Activated CD8-positive, alpha-beta memory T cell treated with anti-CD3 and anti-CD28 coated beads, Interleukin-2, amount 50 U/mL, for 4 hours (primary cell): ENCODE data around the gene SGIP1.
"Not testable (repeated sequence)": the region's sequence is repeated elsewhere in the genome, so short reads cannot be mapped to it uniquely, and the experiment has no call there.

Source experiments
- DNase-seq: peaks from one replicate; pipeline ENCODE4 v3.0.0-alpha.2; 2020

Gene SGIP1

GRCh38 chr1:66734531-66734930, 200.6 kb downstream of the SGIP1 start:
- DNase-seq = not testable (repeated sequence)

- DNase-seq = no peak
Measured at GRCh38 chr1:66737836-66738235, 203.9 kb downstream of the SGIP1 start.

GRCh38 chr1:66739401-66740157, 205.6 kb downstream of the SGIP1 start:
- DNase-seq = no peak

GRCh38 chr1:66745451-66745850, 211.5 kb downstream of the SGIP1 start:
- no peak for DNase-seq

- no peak for DNase-seq
Measured at GRCh38 chr1:66747501-66747900, 213.5 kb downstream of the SGIP1 start.

GRCh38 chr1:66750577-66750976, 216.6 kb downstream of the SGIP1 start:
- no peak for DNase-seq

- DNase-seq = no peak
Measured at GRCh38 chr1:66751160-66751559, 217.2 kb downstream of the SGIP1 start.

GRCh38 chr1:66752000-66752592, 218.1 kb downstream of the SGIP1 start, which contains the start of gene DYNLT5:
Gene DYNLT5 (plus strand): TSS chr1:66752459. CDS start chr1:66754659, 2,200 bp downstream.
- DNase-seq = no peak

GRCh38 chr1:66752671-66753371, 218.9 kb downstream of the SGIP1 start:
- DNase-seq = no peak

- no peak for DNase-seq
Measured at GRCh38 chr1:66757722-66758240, 223.8 kb downstream of the SGIP1 start.

- no peak for DNase-seq
Measured at GRCh38 chr1:66758241-66758755, 224.3 kb downstream of the SGIP1 start.

GRCh38 chr1:66760506-66760905, 226.6 kb downstream of the SGIP1 start:
- DNase-seq = no peak

GRCh38 chr1:66761221-66761620, 227.3 kb downstream of the SGIP1 start:
- DNase-seq = no peak

- peak; percentile 51 for DNase-seq
Measured at GRCh38 chr1:66764994-66765578, 231.1 kb downstream of the SGIP1 start.

GRCh38 chr1:66767626-66768025, 233.7 kb downstream of the SGIP1 start:
- no peak for DNase-seq

GRCh38 chr1:66768965-66769364, 235.0 kb downstream of the SGIP1 start:
- DNase-seq = no peak

GRCh38 chr1:66769512-66770229, 235.7 kb downstream of the SGIP1 start:
- DNase-seq = no peak

GRCh38 chr1:66770240-66770639, 236.3 kb downstream of the SGIP1 start:
- DNase-seq = no peak

- no peak for DNase-seq
Measured at GRCh38 chr1:66770694-66771093, 236.7 kb downstream of the SGIP1 start.

- no peak for DNase-seq
Measured at GRCh38 chr1:66773227-66773626, 239.3 kb downstream of the SGIP1 start.

- DNase-seq = no peak
Measured at GRCh38 chr1:66774438-66774837, 240.5 kb downstream of the SGIP1 start.

GRCh38 chr1:66775646-66776045, 241.7 kb downstream of the SGIP1 start:
- DNase-seq = no peak
